GM18517 (cell line): Measurements from ENCODE around the gene NFE2L2.
A peak's percentile ranks its signal among the peaks of the same experiment; 100 is the strongest.
"Not testable (repeated sequence)": the region's sequence is repeated elsewhere in the genome, so short reads cannot be mapped to it uniquely, and the experiment has no call there.

Source experiments
- ATAC-seq: cut with Tn5 transposase; IDR thresholded peaks from one replicate; pipeline ENCODE4 v1.9.1; 2021; ENCODE audit warnings: mild to moderate bottlenecking, moderate library complexity; ENCODE audit not compliant: unreplicated experiment

The NFE2L2 gene

DNA sequence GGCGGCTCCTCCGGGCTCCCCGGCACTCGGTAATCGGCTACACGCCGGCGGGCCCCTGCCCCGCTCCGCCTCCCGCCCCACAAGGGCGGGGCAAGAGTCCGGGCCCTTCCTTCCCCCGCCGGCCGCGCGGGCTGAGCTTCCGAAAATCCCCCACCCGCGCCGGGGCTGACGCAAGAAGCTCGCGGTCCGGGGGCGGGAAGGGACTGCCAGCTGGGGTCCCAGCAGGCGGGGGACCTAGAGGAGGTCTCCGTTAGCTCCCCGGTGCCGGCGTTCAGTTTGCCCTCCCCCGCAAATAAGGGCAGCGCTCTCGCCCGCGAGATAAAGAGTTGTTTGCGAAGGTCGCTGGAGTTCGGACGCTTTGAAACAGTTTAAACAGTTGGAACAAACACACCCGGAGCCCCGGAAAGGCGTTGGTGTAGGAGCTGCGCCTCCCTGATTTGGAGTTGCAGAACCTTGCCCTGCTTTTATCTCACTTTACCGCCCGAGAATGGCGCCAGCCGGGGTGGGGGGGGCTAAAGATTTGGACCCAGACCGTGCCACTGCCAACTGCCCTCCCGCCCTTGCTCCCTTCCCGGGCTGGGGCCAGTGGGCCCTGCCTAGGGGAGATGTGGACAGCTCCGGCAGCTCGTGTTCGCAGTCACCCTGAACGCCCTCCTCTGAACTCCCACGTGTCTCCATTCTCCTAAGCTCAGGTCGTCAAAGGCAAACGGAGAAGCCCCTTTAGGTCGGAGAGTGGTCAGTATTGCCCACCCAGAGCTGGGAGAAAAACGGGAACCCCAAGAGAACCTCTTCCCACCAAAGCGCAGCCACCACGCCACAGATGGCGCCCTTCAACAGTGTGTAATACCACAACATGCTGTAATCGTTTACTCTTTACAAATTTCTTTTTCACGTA lies at the start of gene NFE2L2:
Gene NFE2L2 (minus strand): TSS at position 35 of the 895 bp plus-strand sequence. CDS start 151 bp downstream, outside the sequence.
- ATAC-seq, result peak; percentile 53

DNA sequence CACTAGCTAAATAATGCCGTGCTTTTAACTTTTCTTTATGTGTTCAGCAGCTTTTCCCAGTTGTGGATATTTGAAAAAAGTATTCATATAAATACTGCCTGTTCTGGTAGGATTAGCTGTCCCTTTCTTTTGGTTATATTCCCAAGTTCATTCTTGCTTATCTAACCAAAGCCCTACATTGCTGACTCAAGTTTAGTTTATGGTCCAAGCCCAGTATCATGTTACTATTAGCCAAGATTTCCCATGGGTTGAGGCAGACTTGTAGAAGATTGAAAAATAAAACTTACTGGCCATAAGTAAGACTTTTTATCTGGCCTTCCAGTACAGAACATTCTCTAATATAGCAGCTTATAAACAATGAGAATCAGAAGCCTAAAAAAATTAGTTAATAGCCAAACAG lies 49.7 kb upstream of the NFE2L2 start:
- ATAC-seq, result no peak

DNA sequence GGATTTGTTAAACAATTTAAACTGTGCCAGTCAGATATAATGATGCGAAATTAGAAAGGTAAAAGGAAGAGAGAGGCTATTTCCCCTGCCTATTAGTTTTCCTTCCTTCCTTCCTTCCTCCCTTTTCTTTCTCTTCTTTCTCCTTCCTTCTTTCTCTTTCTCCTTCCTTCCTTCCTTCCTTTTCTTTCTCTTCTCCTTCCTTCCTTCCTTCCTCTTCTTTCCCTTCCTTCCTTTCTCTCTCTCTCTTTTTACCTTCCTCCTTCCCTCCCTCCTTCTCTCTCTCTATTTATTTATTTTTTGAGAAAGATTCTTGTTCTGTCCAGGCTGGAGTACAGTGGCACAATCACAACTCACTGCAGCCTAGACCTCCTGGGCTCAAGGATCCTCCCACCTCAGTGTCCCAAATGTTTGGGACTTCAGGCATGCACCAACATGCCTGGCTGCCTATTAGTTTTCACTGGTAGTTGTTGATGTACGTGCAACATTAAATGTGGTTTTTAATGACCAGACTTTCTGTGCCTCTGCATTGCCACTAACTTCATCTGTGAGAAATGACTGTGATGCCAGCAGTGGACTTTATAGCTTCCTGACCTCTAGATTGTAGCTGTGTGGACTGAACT lies 48.7 kb upstream of the NFE2L2 start:
- ATAC-seq, result no peak

DNA sequence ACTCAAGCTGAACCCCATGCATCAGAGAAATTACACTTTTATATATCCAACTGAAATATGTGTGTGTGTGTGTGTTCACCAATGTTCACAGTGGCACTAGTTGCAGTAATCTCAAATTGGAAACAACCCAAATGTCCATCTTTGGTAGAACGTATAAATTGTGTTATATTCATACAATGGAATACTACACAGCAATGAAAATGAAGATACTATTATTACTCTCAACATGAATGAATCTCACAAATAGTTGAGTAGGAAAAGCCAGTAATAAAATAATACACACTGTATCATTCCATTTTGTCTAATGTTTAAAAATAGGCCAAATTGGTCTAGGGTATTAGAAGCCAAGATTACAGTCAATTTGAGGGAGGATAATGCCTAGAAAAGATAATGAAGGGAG lies 48.0 kb upstream of the NFE2L2 start:
- ATAC-seq, result no peak

DNA sequence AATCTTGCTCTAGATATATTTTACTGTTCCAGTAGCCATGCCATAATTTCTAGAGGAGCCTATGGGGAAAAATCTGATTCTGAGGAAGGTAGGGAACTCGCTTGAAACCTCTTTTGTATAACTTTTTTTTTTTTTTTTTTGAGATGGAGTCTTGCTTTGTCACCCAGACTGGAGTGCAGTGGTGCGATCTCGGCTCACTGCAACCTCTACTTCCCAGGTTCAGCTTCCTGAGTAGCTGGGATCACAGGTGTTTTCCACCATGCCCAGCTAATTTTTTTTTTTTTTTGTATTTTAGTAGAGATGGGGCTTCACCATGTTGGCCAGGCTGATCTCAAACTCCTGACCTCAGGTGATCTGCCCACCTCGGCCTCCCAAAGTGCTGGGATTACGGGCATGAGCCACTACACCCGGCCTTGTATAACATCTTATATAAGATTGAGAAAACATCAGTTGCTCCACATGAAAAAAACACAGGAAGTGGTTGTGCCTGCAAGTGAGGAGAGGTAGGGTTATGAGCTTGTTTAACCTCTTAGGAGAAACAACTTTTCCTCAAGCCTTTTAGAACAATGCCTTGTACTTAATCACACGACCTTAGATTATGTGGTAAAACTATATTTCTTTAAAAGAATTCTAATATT lies 45.3 kb upstream of the NFE2L2 start:
- ATAC-seq, result not testable (repeated sequence)

DNA sequence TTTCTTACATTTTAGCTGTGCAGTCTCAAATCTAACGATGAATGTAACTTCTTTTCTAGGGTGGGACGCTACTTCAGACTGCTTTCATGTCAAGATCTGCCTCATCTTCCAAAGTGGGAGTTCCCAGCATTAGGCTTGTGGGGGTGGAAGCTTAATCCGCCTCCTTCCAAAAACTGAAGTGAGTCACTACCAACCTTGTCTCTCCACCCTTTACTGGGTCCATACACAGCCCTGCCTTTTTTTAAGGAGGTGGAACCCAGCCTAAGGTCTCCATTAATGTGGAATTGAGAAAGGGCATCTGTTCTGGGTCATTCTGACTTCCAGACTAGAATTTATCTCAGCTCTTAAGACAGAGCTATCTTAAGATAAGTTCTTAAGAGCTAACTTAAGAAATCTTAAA lies 42.0 kb upstream of the NFE2L2 start:
- no peak for ATAC-seq

DNA sequence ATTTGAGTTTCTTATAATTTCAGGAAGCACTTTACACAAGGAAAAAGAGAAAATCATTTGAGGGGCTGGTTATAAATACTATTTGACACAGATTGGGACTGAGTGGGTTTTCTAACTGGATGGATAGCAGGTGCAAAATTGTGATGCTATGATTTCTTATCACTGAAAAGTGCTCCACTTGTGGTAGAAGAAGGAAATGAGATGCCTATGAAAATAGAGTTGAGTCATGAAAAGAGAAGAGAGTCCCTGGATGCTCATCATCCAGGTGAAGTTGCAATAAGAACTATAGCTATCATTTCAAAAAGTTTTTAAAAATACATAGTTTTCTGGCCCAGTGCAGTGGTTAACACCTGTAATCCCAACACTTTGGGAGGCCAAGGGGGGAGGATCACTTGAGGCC lies 39.4 kb upstream of the NFE2L2 start:
- ATAC-seq, result no peak

DNA sequence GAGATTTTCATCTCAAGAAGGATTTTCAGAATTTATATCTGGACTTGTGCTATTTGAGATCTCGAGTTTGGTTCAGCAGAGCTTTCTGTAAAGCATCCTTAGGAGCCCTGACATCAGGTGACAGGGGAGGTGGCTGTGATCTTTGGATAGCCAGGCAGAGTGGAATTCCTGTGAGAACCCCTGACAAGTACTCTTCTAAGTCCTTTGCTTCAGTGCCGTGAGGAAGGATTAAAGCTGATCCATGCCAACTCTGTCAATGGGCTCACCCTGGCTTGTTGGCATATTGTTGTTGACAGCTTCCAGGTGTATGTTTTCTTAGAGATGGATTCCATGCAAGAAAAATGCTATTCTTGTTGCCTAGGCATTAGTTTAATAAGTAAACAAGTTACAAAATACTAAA lies 38.0 kb upstream of the NFE2L2 start:
- ATAC-seq, result no peak

DNA sequence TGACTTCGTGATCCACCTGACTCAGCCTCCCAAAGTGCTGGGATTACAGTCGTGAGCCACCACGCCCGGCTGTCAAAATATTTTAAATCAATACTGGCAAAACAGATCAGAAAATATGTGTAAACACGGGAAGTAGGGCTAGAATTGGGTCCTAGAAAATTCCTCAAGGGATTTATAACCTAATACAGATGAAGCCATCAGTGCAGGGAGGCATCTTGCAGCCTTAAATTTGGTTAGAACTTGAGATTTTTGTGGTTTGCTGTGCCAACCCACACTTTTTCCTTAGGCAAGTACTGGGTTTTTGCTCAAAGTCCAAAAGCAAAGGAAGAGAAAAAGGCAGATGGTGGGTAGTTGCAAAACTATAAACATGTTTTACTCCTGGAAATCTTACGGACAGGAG lies 33.7 kb upstream of the NFE2L2 start:
- ATAC-seq, result no peak

DNA sequence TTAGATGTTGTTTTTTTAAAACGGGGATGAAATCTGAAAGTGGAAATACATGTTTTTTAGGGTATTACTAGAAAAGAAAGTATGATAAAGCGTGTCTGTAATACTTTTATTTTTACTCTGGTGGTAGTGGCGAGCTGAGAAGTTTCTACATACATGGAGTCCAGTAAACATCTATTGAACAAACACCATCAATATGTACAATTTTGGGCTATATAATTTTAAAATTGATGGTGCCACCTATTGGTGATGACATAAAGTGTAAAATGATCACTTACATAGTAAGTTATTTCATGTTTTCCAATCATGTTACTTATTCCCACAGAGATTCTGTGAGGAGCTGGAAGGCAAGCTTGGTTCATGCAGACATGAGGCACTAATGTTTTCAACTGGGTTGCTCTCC lies 31.5 kb upstream of the NFE2L2 start:
- ATAC-seq, result no peak

DNA sequence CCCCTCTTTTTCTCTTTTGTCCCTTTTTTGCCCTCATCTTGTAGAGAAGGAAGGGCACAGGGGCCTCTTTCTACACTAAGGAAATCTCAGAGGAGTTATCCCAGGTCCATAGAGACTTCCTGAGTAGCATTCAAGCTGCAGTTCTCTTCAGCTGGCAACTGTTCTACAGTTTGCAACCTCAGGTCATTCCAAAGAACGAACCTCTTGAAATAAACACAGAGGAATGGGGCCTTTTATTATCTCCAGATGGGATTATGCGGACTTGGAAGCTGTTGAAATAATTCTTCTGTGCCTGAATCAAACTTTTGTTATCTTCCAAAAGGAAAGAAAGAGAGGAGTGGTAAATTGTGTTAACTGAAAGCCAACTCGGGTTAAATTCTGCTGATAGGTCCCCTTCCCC lies 31.0 kb upstream of the NFE2L2 start:
- no peak for ATAC-seq

DNA sequence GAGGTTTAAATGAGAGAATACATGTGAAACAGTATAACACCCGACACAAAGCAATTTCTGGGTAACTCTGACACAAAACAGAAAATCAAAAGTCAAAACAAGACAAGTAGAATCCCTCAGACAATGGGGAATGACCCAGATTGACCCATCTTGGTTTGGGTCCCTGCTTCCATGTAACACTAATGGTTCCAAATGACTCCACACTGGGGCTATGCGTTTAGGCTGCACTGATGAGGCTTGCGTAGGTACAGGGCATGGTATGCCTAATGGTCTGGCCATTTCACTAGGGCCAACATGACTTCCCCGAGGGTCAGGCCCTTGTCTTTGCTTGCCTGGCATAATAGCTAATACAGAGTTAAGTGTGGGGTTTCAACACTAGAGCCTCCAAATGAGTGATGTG lies 27.2 kb upstream of the NFE2L2 start:
- ATAC-seq, result no peak

DNA sequence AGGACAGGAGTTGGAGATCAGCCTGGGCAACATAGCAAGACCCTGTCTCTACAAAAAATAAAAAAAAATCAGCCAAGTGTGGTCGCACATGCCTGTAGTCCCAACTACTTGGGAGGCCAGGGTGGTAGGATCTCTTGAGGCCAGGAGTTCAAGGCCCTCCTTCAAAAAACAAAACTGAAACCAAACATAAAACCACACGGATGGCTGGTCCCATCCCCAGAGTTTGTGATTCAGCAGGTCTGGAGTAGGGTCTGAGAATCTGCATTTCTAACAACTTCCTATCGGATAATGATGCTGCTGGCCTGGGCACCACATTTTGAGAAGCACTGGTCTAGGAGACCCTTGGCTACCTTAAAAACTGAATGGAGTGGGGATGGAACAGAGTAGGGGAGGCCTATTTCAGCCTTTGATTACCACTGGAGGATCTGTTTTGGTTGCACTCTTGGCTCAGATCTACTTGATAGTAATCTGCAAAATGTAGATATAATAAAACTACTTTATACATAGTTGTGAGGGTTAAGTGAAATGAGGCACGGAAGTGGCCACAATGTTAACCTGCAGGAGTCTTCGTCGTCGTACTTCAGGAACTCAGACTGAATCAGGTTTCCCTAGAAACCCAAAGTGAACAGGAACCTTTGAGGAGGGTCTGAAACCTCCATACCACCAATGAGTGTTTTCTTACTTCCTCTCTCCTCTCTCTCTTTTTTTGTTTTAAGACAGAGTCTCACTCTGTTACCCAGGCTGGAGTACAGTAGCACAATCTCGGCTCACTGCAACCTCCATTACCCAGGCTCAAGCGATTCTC lies 25.5 kb upstream of the NFE2L2 start:
- peak; percentile 81 for ATAC-seq

DNA sequence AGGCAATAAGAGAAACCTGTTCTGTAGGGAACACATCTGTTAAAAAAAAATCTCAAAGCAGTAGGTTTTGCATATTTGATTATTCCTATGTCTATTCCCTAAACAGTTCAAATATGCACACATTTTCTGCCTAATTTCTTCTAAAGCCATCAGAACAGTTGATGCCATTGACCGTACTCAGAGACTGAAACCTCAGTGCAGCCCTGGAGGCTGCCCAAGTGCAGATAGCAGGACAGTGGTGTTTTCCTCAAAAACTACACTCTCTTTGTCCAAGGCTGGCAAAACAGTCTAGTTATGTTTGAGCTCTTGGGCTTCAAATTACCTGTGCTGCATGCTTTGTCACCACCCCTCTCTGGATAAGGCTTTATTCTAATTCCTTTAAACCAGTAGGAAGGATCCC lies 23.3 kb upstream of the NFE2L2 start:
- ATAC-seq, result no peak

DNA sequence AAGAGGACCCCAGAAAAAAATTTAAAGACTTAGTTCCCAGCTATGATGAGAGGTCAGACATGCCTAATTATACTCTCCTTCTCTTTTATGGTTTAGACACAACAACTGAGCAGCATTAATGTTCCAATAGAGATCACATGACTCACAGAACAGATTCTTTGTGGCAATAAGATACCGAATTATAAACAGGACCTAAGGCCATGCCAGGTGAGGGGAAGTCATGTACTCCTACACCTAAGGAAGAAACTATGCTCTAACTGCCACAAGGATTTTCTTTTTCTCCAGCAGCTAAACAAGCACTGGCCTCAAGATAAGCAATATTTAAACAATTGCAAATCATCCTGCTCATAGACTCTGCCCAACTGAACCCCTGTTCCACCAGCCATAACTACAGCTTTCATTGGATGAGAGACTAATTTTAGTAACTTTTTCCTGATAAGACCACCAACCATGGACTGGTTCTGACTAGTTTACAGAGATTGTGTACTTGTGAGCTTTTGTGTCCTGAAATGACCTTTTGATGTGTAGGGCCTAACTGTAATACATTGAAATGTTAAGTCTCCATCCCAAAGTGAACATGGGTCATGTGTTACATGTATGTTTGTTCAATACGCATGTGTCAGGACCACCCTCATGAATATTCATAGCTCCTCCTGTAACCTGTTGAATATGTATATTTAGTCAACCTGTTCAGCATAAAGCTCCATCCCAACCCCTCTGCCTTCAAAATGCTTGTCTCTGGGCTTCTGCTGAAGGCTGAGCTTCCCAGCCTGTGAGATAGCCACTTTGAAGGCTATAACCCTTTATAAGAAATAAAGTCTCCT lies 21.6 kb upstream of the NFE2L2 start:
- no peak for ATAC-seq

DNA sequence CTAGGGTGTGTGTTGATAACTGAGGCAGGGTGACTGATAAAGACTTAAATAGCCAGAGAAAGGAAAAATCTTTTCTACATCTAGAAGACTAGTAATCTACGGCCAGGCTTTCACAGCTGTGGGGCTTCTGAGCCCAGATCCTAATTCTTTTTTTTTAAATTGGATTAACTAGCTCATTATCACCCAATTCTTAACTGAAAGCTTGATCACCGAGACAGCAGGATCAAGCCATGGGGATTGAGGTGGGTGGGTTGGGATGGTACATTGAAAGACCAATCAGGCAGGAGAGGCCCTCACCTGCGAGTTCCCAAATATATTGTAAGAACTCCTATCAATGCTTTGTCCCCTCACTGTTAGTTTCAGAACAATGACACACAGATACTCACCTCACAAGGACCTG lies 20.0 kb upstream of the NFE2L2 start:
- ATAC-seq, result no peak

DNA sequence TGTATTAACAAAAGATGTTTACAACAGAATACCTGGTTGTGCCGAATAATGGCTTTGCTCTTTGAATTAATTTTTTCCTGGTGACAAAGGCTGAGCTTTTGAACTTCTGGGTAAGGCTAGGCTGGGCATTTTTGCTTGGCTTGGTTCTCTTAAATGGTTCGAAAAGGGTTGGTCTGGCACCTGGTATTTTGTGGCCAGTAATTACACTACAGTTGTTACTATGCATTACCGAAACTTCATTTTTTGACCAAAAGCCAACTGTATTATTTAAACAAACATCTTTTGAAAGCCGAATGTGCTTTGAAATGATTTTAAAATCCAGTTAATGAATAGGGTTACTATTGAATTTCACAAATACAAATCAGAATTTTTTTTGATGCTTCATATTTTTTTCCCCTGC lies 19.4 kb upstream of the NFE2L2 start:
- no peak for ATAC-seq

DNA sequence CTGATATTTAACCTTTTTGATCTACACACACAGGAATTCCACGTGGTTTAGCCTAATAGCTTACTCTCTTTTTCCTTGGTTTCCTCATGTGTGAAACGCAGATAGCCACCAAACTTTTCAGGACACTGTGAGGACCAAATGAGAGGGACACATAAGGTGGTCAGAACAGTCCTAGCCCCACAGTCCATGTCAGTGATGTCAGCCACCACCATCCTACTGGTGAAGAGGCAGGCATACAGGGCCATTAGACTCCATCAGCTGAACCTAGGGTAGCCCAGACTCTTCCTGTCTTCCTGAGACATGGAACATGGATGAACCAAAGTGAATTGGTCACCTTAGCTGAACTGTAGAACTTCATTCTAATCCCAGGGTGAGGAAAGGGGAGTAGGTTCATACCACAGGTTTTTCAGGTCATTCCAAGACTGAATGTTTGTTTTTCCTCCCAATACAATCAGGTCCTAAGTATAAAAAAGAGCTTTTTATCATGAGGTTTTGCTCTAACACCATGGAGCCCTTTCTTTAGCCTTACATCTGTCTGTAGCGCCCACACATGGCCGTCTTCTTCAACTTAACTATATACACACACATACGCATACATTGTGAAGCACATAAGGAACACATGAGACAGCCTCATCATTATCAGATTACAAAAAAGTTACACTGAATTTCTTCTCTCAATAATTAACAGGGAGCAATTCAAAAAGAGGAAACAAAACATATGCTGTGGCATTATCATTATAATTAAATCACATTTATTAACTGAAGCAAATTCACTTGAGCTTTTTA lies 18.5 kb upstream of the NFE2L2 start:
- ATAC-seq, result no peak

DNA sequence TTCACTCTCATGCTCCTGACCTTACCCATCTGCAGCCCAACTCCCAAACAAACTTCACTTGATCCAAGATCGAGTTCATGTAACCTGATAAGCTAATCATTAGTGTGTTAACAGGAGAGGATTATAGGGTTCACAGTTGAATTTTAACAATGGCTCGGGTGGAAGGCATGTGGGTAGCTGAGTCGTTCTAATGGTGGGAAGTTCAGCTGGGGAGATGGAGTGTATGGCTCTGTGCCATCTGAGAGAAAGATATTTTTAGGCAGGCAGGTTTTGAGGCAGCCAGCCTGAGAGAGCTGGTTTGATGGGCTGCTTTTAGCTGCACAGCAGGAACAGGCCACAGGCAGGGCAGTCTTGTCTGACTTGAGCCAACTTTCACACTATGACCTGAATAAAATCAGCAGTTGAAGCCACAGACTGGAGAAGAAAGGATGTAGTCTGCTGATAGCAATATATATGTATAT lies 17.7 kb upstream of the NFE2L2 start:
- no peak for ATAC-seq
